Astrocyte of the spinal cord (primary cell): ENCODE results near the gene USE1.

Experiments
- DNase-seq: peaks from one replicate; pipeline ENCODE4 v3.0.0; 2011; ENCODE audit warnings: low read depth, low spot score
- H3K4me3 ChIP-seq: 2 replicates; pipeline ENCODE4 v1.5.1; 2011; ENCODE audit warnings: low read depth, mild to moderate bottlenecking, low read length, moderate library complexity
- CTCF ChIP-seq: IDR thresholded peaks from 2 replicates; pipeline ENCODE4 v1.5.1; 2012; ENCODE audit warnings: low read depth, mild to moderate bottlenecking, low read length, inconsistent platforms
- in situ Hi-C: cut with HindIII; loops from 2 replicates; pipeline ENCODE4 v1.10.0; 2017; ENCODE audit warnings: low sequenced_read_pairs

The USE1 gene

GRCh38 chr19:17215127-17215971 is at the start of gene USE1:
Gene USE1, plus strand, starts transcription at chr19:17215357. Its CDS starts 49 bp downstream, at chr19:17215406.
- H3K4me3 ChIP-seq: peak within 1 kb of the TSS; percentile 73
- DNase-seq: peak; percentile 92
- in situ Hi-C loops: no loop called here
- no peak for TF ChIP-seq CTCF

- no peak overlapping the region for H3K4me3 ChIP-seq
- in situ Hi-C loops: no loop called here
- DNase-seq: no peak
- no peak for TF ChIP-seq CTCF
These were observed 49.4 kb upstream of the USE1 start for GRCh38 chr19:17165715-17166114.

- no peak for DNase-seq
- no peak for TF ChIP-seq CTCF
- H3K4me3 ChIP-seq: no peak overlapping the region
- in situ Hi-C loops: no loop called here
These were observed 44.4 kb upstream of the USE1 start for GRCh38 chr19:17170538-17171297.

GRCh38 chr19:17171874-17172273 is 43.3 kb upstream of the USE1 start:
- no peak for TF ChIP-seq CTCF
- in situ Hi-C loops: no loop called here
- no peak overlapping the region for H3K4me3 ChIP-seq
- DNase-seq: no peak

GRCh38 chr19:17172624-17173345 is 42.4 kb upstream of the USE1 start:
- TF ChIP-seq CTCF: no peak
- in situ Hi-C loops: no loop called here
- no peak for DNase-seq
- H3K4me3 ChIP-seq: no peak overlapping the region

GRCh38 chr19:17178291-17178690 is 36.9 kb upstream of the USE1 start:
- in situ Hi-C loops: no loop called here
- DNase-seq: no peak
- no peak for TF ChIP-seq CTCF

More at GRCh38 chr19:17178291-17178690, 36.9 kb upstream of the USE1 start:
- no peak overlapping the region for H3K4me3 ChIP-seq
